Neuronal stem cell (in vitro differentiated cells): ENCODE results near the gene FAF1.

Source experiments
- DNase-seq: peaks from one replicate; pipeline ENCODE4 v3.0.0-alpha.2; 2013; ENCODE audit warnings: low spot score
- H2AFZ ChIP-seq: one replicate; pipeline ENCODE4 v1.6.1; 2013; ENCODE audit warnings: mild to moderate bottlenecking, low read length, inconsistent platforms
- H2AK5ac ChIP-seq: 2 replicates; pipeline ENCODE4 v1.6.1; 2013; ENCODE audit warnings: low read depth, mild to moderate bottlenecking, inconsistent platforms, low read length, moderate library complexity, mixed read lengths
- H2BK120ac ChIP-seq: 2 replicates; pipeline ENCODE4 v1.6.1; 2013; ENCODE audit warnings: low read depth, mild to moderate bottlenecking, inconsistent platforms, low read length, moderate library complexity, mixed read lengths
- H2BK12ac ChIP-seq: one replicate; pipeline ENCODE4 v1.6.1; 2013; ENCODE audit warnings: low read length, inconsistent platforms
- H2BK15ac ChIP-seq: 2 replicates; pipeline ENCODE4 v1.6.1; 2013; ENCODE audit warnings: mild to moderate bottlenecking, low read length, inconsistent platforms, mixed read lengths
- H2BK5ac ChIP-seq: one replicate; pipeline ENCODE4 v1.6.1; 2013; ENCODE audit warnings: inconsistent platforms, mild to moderate bottlenecking, low read length, moderate library complexity
- H3K14ac ChIP-seq: one replicate; pipeline ENCODE4 v1.6.1; 2013; ENCODE audit warnings: low read length, inconsistent platforms
- H3K18ac ChIP-seq: 2 replicates; pipeline ENCODE4 v1.6.1; 2013; ENCODE audit warnings: low read length, inconsistent platforms
- H3K23ac ChIP-seq: 2 replicates; pipeline ENCODE4 v1.6.1; 2013; ENCODE audit warnings: low read depth, mild to moderate bottlenecking, mixed read lengths, low read length, inconsistent platforms; ENCODE audit not compliant: poor library complexity
- H3K27ac ChIP-seq: replicated peaks from 3 replicates; pipeline ENCODE4 v1.5.1; 2013; ENCODE audit warnings: low read length, inconsistent platforms
- H3K27me3 ChIP-seq, 3 experiments: 2 replicates each; pipeline ENCODE4 v1.6.1; 2013; ENCODE audit warnings: low read length in 3 of 3, mild to moderate bottlenecking in 2 of 3, inconsistent platforms in 1 of 3, low read depth in 1 of 3, mixed read lengths in 1 of 3, moderate library complexity in 1 of 3; ENCODE audit not compliant: control insufficient read depth in 3 of 3, insufficient read depth in 3 of 3
- H3K36me3 ChIP-seq, 2 donors: replicated peaks in 1 of 2; 2 replicates each; pipeline ENCODE4 v1.6.1; 2013; ENCODE audit warnings: low read length in 2 of 2; ENCODE audit not compliant: control insufficient read depth in 2 of 2, insufficient read depth in 2 of 2
- H3K4ac ChIP-seq: 2 replicates; pipeline ENCODE4 v1.6.1; 2013; ENCODE audit warnings: inconsistent platforms, mild to moderate bottlenecking, low read length, moderate library complexity
- H3K4me1 ChIP-seq, 2 donors: 1 replicate in 1 of 2; 2 replicates in 1 of 2; pipeline ENCODE4 v1.6.1; 2013; ENCODE audit warnings: low read length in 2 of 2, low read depth in 1 of 2; ENCODE audit not compliant: control insufficient read depth in 2 of 2, insufficient read depth in 1 of 2
- H3K4me2 ChIP-seq: one replicate; pipeline ENCODE4 v1.6.1; 2013; ENCODE audit warnings: mild to moderate bottlenecking, low read length, inconsistent platforms; ENCODE audit not compliant: insufficient read depth, poor library complexity, severe bottlenecking
- H3K4me3 ChIP-seq, 2 donors: 2 replicates each; pipeline ENCODE4 v1.5.1; 2013; ENCODE audit warnings: low read length in 2 of 2, mild to moderate bottlenecking in 2 of 2, inconsistent platforms in 1 of 2, moderate library complexity in 1 of 2
- H3K79me1 ChIP-seq: one replicate; pipeline ENCODE4 v1.6.1; 2013; ENCODE audit warnings: low read depth, mild to moderate bottlenecking, inconsistent platforms, low read length, moderate library complexity
- H3K9ac ChIP-seq: one replicate; pipeline ENCODE4 v1.6.1; 2013; ENCODE audit warnings: mild to moderate bottlenecking, low read depth, low read length, inconsistent platforms; ENCODE audit not compliant: poor library complexity
- H3K9me3 ChIP-seq, 2 donors: replicated peaks in 1 of 2; 2 replicates each; pipeline versions ENCODE3 to v1.6.1; 2013; ENCODE audit warnings: low read length in 2 of 2, mild to moderate bottlenecking in 2 of 2, inconsistent platforms in 1 of 2, low read depth in 1 of 2, mixed read lengths in 1 of 2, moderate library complexity in 1 of 2; ENCODE audit not compliant: control insufficient read depth in 2 of 2, insufficient read depth in 1 of 2
- H4K8ac ChIP-seq: one replicate; pipeline ENCODE4 v1.6.1; 2013; ENCODE audit warnings: low read depth, mild to moderate bottlenecking, inconsistent platforms, low read length, moderate library complexity
- H4K91ac ChIP-seq: one replicate; pipeline ENCODE4 v1.6.1; 2013; ENCODE audit warnings: low read length, low read depth, mild to moderate bottlenecking, inconsistent platforms; ENCODE audit not compliant: poor library complexity
- WGBS, 2 donors: extraction: QIAGEN DNeasy Blood & Tissue Kit; methylation state at CpG; one replicate each; pipeline ENCODE4 v1.1.7; 2013; ENCODE audit warnings: missing lambda C conversion rate in 2 of 2, mixed read lengths in 1 of 2; ENCODE audit not compliant: insufficient read length in 2 of 2, insufficient replicate concordance in 1 of 2; ENCODE audit errors: extremely low coverage in 2 of 2; 5-methylcytosine and 5-hydroxymethylcytosine counted together

FAF1 gene

GRCh38 chr1:50989694-50990093, 29.6 kb upstream of the FAF1 start:
- Histone ChIP-seq H3K4me3 (no peak overlapping the region), H2BK120ac (no peak overlapping the region), H2BK12ac (no peak overlapping the region), H2BK15ac (no peak overlapping the region), H3K23ac (no peak overlapping the region), H3K4ac (no peak overlapping the region), H3K9ac (no peak overlapping the region), H3K36me3 (no peaks in the 10 kb centered on the region), H3K27ac (no peak overlapping the region), H3K9me3 (no peaks in the 10 kb centered on the region), H3K4me2 (no peak overlapping the region), H3K27me3 (peaks cover 0 to 14% (median 0%) of the 10 kb centered on the region in 3 experiments), H4K8ac (no peak overlapping the region), H2BK5ac (no peak overlapping the region), H2AFZ (no peak overlapping the region), H3K79me1 (no peaks in the 10 kb centered on the region), H4K91ac (no peak overlapping the region), H3K18ac (no peak overlapping the region), H2AK5ac (no peak overlapping the region), H3K14ac (no peak overlapping the region), H3K4me1 (no peaks in the 10 kb centered on the region)
- no CpG with 5 or more reads among the region's 2 CpGs for WGBS, 2 donors
- no peak for DNase-seq

GRCh38 chr1:50986653-50987052, 26.6 kb upstream of the FAF1 start:
- no peak overlapping the region for H3K4me3 ChIP-seq
- no peak overlapping the region for H2BK5ac ChIP-seq
- H2AFZ ChIP-seq: no peak overlapping the region
- peaks cover 0 to 38% (median 2%) of the 10 kb centered on the region in 3 experiments for H3K27me3 ChIP-seq
- no peaks in the 10 kb centered on the region for H3K4me1 ChIP-seq
- no peak overlapping the region for H3K9ac ChIP-seq
- H2BK120ac ChIP-seq: no peak overlapping the region
- H2BK12ac ChIP-seq: no peak overlapping the region
- H4K91ac ChIP-seq: no peak overlapping the region
- no peaks in the 10 kb centered on the region for H3K36me3 ChIP-seq
- no CpG with 5 or more reads among the region's 4 CpGs for WGBS, 2 donors
- no peak overlapping the region for H3K18ac ChIP-seq
- no peaks in the 10 kb centered on the region for H3K9me3 ChIP-seq
- no peak for DNase-seq
- no peak overlapping the region for H3K23ac ChIP-seq
- no peak overlapping the region for H3K27ac ChIP-seq
- no peak overlapping the region for H2AK5ac ChIP-seq
- H3K14ac ChIP-seq: no peak overlapping the region
- H4K8ac ChIP-seq: no peak overlapping the region
- no peaks in the 10 kb centered on the region for H3K79me1 ChIP-seq
- H3K4ac ChIP-seq: no peak overlapping the region
- H2BK15ac ChIP-seq: no peak overlapping the region
- H3K4me2 ChIP-seq: no peak overlapping the region

DNA sequence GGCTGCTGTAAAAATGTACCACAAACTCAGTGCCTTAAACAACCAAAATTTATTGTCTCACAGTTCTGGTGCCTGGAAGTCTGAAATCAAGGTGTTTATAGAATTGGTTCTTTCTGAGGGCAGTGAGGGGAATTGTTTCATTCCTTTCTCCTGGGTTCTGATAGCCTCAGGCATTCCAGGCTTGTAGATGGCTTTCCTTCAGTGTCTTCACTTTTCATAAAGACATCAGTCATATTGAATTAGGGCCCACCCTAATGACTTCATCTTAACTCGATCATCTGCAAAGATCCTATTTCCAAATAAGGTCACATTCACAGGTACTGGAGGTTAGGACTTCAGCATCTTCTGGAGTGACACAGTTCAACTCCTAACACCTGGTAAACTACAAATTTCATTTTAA, 25.0 kb upstream of the FAF1 start:
- Histone ChIP-seq H3K4me1 (no peaks in the 10 kb centered on the region), H3K36me3 (no peaks in the 10 kb centered on the region), H3K9ac (no peak overlapping the region), H3K27ac (no peak overlapping the region), H3K14ac (no peak overlapping the region), H3K27me3 (peaks cover 0 to 54% (median 2%) of the 10 kb centered on the region in 3 experiments), H4K8ac (no peak overlapping the region), H3K9me3 (no peaks in the 10 kb centered on the region), H4K91ac (no peak overlapping the region), H2BK12ac (no peak overlapping the region), H2BK15ac (no peak overlapping the region), H3K4ac (no peak overlapping the region), H3K79me1 (no peaks in the 10 kb centered on the region), H2AK5ac (no peak overlapping the region), H3K18ac (no peak overlapping the region), H3K23ac (no peak overlapping the region), H2BK5ac (no peak overlapping the region), H2BK120ac (no peak overlapping the region), H3K4me3 (no peak overlapping the region), H3K4me2 (no peak overlapping the region), H2AFZ (no peak overlapping the region)
- no peak for DNase-seq
- no CpG with 5 or more reads among the region's 1 CpG for WGBS, 2 donors

GRCh38 chr1:50983219-50983802, 23.2 kb upstream of the FAF1 start:
- H2BK12ac ChIP-seq: no peak overlapping the region
- no peak overlapping the region for H3K4me3 ChIP-seq
- WGBS, 2 donors: no CpG with 5 or more reads among the region's 2 CpGs
- no peak overlapping the region for H3K18ac ChIP-seq
- no peak overlapping the region for H2BK15ac ChIP-seq
- H3K4me2 ChIP-seq: no peak overlapping the region
- H3K79me1 ChIP-seq: no peaks in the 10 kb centered on the region
- H3K9ac ChIP-seq: no peak overlapping the region
- no peak overlapping the region for H2BK5ac ChIP-seq
- H4K91ac ChIP-seq: no peak overlapping the region
- no peaks in the 10 kb centered on the region for H3K4me1 ChIP-seq
- H3K14ac ChIP-seq: no peak overlapping the region
- H3K9me3 ChIP-seq: no peaks in the 10 kb centered on the region
- no peak overlapping the region for H3K27ac ChIP-seq
- H2AK5ac ChIP-seq: no peak overlapping the region
- H3K23ac ChIP-seq: no peak overlapping the region
- peaks cover 3 to 71% (median 11%) of the 10 kb centered on the region in 3 experiments for H3K27me3 ChIP-seq
- DNase-seq: no peak
- H4K8ac ChIP-seq: no peak overlapping the region
- H2AFZ ChIP-seq: no peak overlapping the region
- H3K36me3 ChIP-seq: no peaks in the 10 kb centered on the region
- H3K4ac ChIP-seq: no peak overlapping the region
- no peak overlapping the region for H2BK120ac ChIP-seq
